Measurements from ENCODE around the gene ARHGAP22.

The ARHGAP22 gene

DNA sequence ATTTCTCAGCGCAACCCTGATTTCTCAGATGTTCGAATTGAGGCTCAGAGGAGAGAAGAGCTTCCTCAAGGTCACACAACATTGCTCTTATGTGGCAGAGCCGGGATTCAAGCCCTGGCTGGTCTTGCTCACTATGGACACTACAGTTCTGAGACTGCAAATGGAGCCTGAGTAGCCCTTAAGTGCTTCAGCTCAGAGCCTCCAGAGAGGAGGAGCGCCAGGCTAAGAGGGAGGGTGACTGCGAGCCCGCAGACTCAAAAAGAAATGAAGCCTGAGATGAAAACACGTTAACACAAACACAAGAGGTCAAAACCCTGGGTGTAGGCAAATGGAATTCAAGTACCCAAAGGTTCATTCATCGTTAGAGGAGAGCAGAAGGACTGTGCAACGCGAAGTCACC lies 13.9 kb downstream of the ARHGAP22 start:
- Histone ChIP-seq H3K4me3 (ENCODE audit: low read length in 2 of 2) (no peak overlapping the region), H3K4me1 (ENCODE audit: control insufficient read depth in 2 of 2, insufficient read depth in 2 of 2, low read length in 2 of 2) (no peaks in the 10 kb centered on the region), H3K27me3 (ENCODE audit: control insufficient read depth in 2 of 2, insufficient read depth in 2 of 2, low read length in 2 of 2) (no peaks in the 10 kb centered on the region), H3K9ac (ENCODE audit: low read depth in 1 of 2, low read length in 2 of 2) (no peak overlapping the region), H3K9me3 (ENCODE audit: control insufficient read depth in 2 of 2, low read length in 2 of 2) (no peaks in the 10 kb centered on the region), H3K27ac (ENCODE audit: low read depth in 2 of 2, low read length in 2 of 2) (no peak overlapping the region), H3K36me3 (ENCODE audit: control insufficient read depth in 2 of 2, insufficient read depth in 2 of 2, low read length in 2 of 2) (no peaks in the 10 kb centered on the region)

DNA sequence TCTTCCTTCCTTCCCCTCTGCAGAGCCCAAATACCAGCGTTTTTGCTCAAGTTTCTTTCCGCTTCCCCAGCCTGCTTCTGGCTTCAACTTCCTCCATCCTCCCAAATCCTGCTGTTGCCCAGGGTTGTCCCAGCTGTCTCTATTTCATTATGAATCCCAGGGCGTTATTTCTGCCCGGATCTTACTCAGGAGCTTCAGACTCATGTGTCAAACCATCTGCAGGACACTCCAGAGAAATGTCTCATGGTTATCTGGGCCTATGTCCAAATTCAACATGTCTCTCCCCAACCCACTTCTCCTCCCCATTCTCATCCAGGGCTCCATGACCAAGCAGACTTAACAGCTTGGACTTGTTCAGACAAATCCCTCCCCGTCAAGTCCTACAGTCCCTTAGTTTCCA lies 15.6 kb downstream of the ARHGAP22 start:
- Histone ChIP-seq H3K27ac (ENCODE audit: low read depth in 2 of 2, low read length in 2 of 2) (no peak overlapping the region), H3K9ac (ENCODE audit: low read depth in 1 of 2, low read length in 2 of 2) (no peak overlapping the region), H3K4me3 (ENCODE audit: low read length in 2 of 2) (no peak overlapping the region), H3K4me1 (ENCODE audit: control insufficient read depth in 2 of 2, insufficient read depth in 2 of 2, low read length in 2 of 2) (no peaks in the 10 kb centered on the region), H3K36me3 (ENCODE audit: control insufficient read depth in 2 of 2, insufficient read depth in 2 of 2, low read length in 2 of 2) (no peaks in the 10 kb centered on the region), H3K9me3 (ENCODE audit: control insufficient read depth in 2 of 2, low read length in 2 of 2) (no peaks in the 10 kb centered on the region), H3K27me3 (ENCODE audit: control insufficient read depth in 2 of 2, insufficient read depth in 2 of 2, low read length in 2 of 2) (no peaks in the 10 kb centered on the region)

DNA sequence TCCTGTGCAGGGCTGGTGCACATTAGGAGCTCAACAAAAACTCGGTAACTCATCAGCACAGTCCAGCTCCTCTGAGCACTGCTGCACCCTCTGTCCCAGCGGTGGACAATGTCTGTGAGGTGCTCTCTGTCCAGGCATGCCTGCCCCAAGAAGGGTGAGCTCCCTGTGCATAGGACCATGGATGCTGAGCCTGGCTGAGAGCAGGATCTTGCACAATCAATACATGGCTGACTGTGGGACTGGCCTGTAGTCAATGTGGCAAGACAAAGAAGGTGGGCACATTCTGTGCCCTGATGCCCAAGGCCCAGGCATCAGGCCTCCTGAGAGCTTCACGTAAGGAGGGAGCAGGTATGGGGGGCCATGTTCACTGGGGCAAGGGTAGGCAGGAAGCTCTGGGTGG lies 17.1 kb downstream of the ARHGAP22 start:
- Histone ChIP-seq H3K9ac (ENCODE audit: low read depth in 1 of 2, low read length in 2 of 2) (no peak overlapping the region), H3K36me3 (ENCODE audit: control insufficient read depth in 2 of 2, insufficient read depth in 2 of 2, low read length in 2 of 2) (no peaks in the 10 kb centered on the region), H3K27ac (ENCODE audit: low read depth in 2 of 2, low read length in 2 of 2) (no peak overlapping the region), H3K27me3 (ENCODE audit: control insufficient read depth in 2 of 2, insufficient read depth in 2 of 2, low read length in 2 of 2) (no peaks in the 10 kb centered on the region), H3K4me3 (ENCODE audit: low read length in 2 of 2) (no peak overlapping the region), H3K9me3 (ENCODE audit: control insufficient read depth in 2 of 2, low read length in 2 of 2) (no peaks in the 10 kb centered on the region), H3K4me1 (ENCODE audit: control insufficient read depth in 2 of 2, insufficient read depth in 2 of 2, low read length in 2 of 2) (no peaks in the 10 kb centered on the region)

DNA sequence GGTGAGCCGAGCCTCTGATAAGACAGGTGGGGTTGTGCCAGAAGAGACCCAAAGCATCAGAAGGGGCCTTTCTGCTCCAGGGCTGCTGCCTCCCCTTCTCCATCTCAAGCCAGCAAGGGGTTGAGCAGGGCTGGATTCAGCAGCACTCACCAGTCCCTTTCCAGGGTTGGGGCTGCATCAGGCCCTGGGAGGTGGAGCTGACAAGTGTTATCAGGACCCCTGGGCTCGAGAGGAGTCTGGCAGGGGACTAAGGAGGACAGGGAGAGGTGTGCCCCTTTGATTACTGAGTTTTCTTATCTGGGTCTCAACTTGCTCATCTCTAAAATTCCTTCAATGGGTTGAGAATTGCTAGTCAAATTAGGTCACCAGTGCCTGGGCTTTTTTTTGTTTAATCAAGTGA lies 17.8 kb downstream of the ARHGAP22 start:
- Histone ChIP-seq H3K4me1 (ENCODE audit: control insufficient read depth in 2 of 2, insufficient read depth in 2 of 2, low read length in 2 of 2) (no peaks in the 10 kb centered on the region), H3K27me3 (ENCODE audit: control insufficient read depth in 2 of 2, insufficient read depth in 2 of 2, low read length in 2 of 2) (no peaks in the 10 kb centered on the region), H3K9me3 (ENCODE audit: control insufficient read depth in 2 of 2, low read length in 2 of 2) (no peaks in the 10 kb centered on the region), H3K36me3 (ENCODE audit: control insufficient read depth in 2 of 2, insufficient read depth in 2 of 2, low read length in 2 of 2) (no peaks in the 10 kb centered on the region), H3K4me3 (ENCODE audit: low read length in 2 of 2) (no peak overlapping the region), H3K27ac (ENCODE audit: low read depth in 2 of 2, low read length in 2 of 2) (no peak overlapping the region), H3K9ac (ENCODE audit: low read depth in 1 of 2, low read length in 2 of 2) (no peak overlapping the region)

DNA sequence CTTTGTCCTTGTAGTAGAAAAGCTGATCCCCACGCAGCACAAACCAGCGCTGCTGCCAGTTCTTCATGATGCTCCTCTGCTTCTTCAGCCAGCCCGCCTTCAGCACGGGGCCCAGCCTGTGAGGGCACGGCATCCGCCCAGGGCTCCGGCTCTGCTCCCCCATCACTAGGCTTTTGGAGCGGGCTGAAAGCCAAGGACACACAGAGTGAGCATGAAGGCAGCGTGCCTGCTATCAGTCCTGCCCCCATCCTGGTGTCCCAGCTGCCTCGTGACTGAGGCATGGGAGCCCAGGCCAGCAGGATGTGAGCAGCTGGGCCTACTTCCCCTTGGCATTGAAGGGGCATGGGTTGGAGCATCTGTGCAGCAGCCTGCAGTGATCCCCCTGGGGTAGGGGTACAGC lies 21.9 kb downstream of the ARHGAP22 start:
- no peaks in the 10 kb centered on the region for H3K36me3 ChIP-seq (ENCODE audit: control insufficient read depth in 2 of 2, insufficient read depth in 2 of 2, low read length in 2 of 2)
- no peaks in the 10 kb centered on the region for H3K27me3 ChIP-seq (ENCODE audit: control insufficient read depth in 2 of 2, insufficient read depth in 2 of 2, low read length in 2 of 2)
- no peak overlapping the region for H3K4me3 ChIP-seq (ENCODE audit: low read length in 2 of 2)
- H3K4me1 ChIP-seq (ENCODE audit: control insufficient read depth in 2 of 2, insufficient read depth in 2 of 2, low read length in 2 of 2): no peaks in the 10 kb centered on the region
- H3K9ac ChIP-seq (ENCODE audit: low read depth in 1 of 2, low read length in 2 of 2): no peak overlapping the region
- no peaks in the 10 kb centered on the region for H3K9me3 ChIP-seq (ENCODE audit: control insufficient read depth in 2 of 2, low read length in 2 of 2)
- no peak overlapping the region for H3K27ac ChIP-seq (ENCODE audit: low read depth in 2 of 2, low read length in 2 of 2)

DNA sequence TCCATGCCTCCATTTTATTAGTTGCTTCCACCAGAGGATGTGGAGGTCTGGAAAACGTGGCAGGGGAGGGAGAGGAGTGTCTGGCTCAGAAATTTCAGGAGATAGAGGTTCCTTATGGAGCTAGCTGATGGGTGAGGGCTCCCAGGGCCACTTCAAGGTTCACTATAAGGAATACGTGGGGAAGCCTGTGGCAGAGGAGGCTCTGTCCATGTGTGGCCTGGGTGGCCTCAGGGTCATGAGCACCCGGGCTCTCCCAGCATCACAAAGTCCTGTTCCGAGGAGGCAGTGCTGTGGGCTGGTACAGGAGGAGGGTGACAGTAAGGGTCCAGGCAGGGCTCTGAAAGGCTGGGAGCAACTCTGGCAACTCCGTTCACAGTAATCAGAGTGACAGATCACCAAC lies 24.6 kb downstream of the ARHGAP22 start:
- Histone ChIP-seq H3K27me3 (ENCODE audit: control insufficient read depth in 2 of 2, insufficient read depth in 2 of 2, low read length in 2 of 2) (no peaks in the 10 kb centered on the region), H3K36me3 (ENCODE audit: control insufficient read depth in 2 of 2, insufficient read depth in 2 of 2, low read length in 2 of 2) (no peaks in the 10 kb centered on the region), H3K9ac (ENCODE audit: low read depth in 1 of 2, low read length in 2 of 2) (no peak overlapping the region), H3K27ac (ENCODE audit: low read depth in 2 of 2, low read length in 2 of 2) (no peak overlapping the region), H3K9me3 (ENCODE audit: control insufficient read depth in 2 of 2, low read length in 2 of 2) (no peaks in the 10 kb centered on the region), H3K4me1 (ENCODE audit: control insufficient read depth in 2 of 2, insufficient read depth in 2 of 2, low read length in 2 of 2) (no peaks in the 10 kb centered on the region), H3K4me3 (ENCODE audit: low read length in 2 of 2) (no peak overlapping the region)

DNA sequence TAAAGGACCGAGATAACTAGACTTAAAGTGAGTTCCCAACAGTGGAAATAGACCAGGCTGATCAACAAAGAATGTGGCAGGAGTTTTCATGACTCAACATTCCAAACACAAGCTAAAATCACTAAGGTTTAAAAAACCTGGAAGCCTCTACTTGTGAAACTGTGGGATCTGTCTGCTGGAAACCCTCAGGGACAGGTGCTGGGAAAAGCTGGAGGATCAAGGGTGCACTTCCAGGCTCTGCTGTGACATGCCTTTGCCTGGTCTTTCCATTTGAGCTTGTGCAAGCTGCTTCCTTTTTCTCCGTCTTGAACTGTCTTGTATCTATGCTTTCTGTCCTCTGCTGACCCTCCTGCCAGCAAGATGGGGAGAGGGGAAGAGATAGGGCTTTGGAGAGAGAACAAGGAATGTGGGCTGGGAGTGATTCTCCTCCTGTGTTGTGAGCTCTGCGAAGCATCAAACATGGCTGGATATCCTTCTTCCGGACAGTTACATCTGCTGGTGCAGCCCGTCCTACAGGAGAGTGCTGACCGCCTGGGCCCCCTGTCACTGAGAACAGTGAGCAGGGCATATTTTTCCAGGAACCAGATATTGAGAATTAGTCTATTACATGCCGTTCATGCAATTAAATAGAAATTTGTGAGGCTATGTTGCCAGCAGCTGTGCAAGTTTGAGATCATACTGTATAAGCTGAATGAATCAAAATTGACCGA lies 25.5 kb downstream of the ARHGAP22 start:
- Histone ChIP-seq H3K27me3 (ENCODE audit: control insufficient read depth in 2 of 2, insufficient read depth in 2 of 2, low read length in 2 of 2) (no peaks in the 10 kb centered on the region), H3K9ac (ENCODE audit: low read depth in 1 of 2, low read length in 2 of 2) (no peak overlapping the region), H3K4me1 (ENCODE audit: control insufficient read depth in 2 of 2, insufficient read depth in 2 of 2, low read length in 2 of 2) (no peaks in the 10 kb centered on the region), H3K9me3 (ENCODE audit: control insufficient read depth in 2 of 2, low read length in 2 of 2) (no peaks in the 10 kb centered on the region), H3K27ac (ENCODE audit: low read depth in 2 of 2, low read length in 2 of 2) (no peak overlapping the region), H3K4me3 (ENCODE audit: low read length in 2 of 2) (no peak overlapping the region), H3K36me3 (ENCODE audit: control insufficient read depth in 2 of 2, insufficient read depth in 2 of 2, low read length in 2 of 2) (no peaks in the 10 kb centered on the region)

DNA sequence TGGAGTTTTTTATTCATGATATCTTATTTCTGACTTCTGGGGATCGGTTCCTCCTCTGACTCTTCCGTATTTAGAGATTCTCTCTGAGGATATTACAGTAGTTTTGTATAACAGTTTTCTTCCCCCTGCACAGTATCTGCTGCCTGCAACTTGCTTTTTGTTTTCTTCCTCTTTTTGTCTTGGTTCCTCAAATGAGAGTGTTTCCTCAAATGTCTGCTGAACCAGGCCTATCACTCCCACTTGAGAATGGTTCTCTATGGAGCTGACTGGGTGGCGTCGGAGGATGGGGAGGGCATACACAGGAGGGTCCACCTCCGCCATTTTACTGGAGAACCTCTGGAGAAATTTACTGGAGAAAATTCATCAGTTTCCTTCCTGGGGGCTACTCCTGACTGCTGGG lies 27.7 kb downstream of the ARHGAP22 start:
- Histone ChIP-seq H3K9me3 (ENCODE audit: control insufficient read depth in 2 of 2, low read length in 2 of 2) (no peaks in the 10 kb centered on the region), H3K4me3 (ENCODE audit: low read length in 2 of 2) (no peak overlapping the region), H3K4me1 (ENCODE audit: control insufficient read depth in 2 of 2, insufficient read depth in 2 of 2, low read length in 2 of 2) (no peaks in the 10 kb centered on the region), H3K9ac (ENCODE audit: low read depth in 1 of 2, low read length in 2 of 2) (no peak overlapping the region), H3K27me3 (ENCODE audit: control insufficient read depth in 2 of 2, insufficient read depth in 2 of 2, low read length in 2 of 2) (no peaks in the 10 kb centered on the region), H3K27ac (ENCODE audit: low read depth in 2 of 2, low read length in 2 of 2) (peak overlapping the region in 1 of 2 donors; percentile 18), H3K36me3 (ENCODE audit: control insufficient read depth in 2 of 2, insufficient read depth in 2 of 2, low read length in 2 of 2) (no peaks in the 10 kb centered on the region)

DNA sequence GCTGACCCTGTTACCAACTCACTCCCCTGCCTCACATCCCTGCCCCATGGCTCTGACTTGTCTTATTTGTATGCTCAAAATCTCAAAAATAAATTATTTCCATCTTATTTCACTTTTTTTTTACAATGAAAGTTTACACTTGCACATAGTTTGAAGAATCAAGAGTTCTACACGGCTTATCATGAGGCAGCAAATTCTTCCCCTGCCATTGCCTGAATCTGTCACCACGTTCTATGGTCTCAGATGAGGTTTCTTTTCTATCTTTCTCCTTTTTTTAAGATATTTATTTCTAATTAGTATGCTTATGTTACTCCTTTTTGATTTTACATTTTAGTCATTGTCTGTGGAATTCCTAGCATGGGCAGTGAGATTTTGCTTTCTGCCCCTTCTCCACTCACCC lies 28.4 kb downstream of the ARHGAP22 start:
- Histone ChIP-seq H3K9me3 (ENCODE audit: control insufficient read depth in 2 of 2, low read length in 2 of 2) (no peaks in the 10 kb centered on the region), H3K27me3 (ENCODE audit: control insufficient read depth in 2 of 2, insufficient read depth in 2 of 2, low read length in 2 of 2) (no peaks in the 10 kb centered on the region), H3K4me1 (ENCODE audit: control insufficient read depth in 2 of 2, insufficient read depth in 2 of 2, low read length in 2 of 2) (no peaks in the 10 kb centered on the region), H3K9ac (ENCODE audit: low read depth in 1 of 2, low read length in 2 of 2) (no peak overlapping the region), H3K27ac (ENCODE audit: low read depth in 2 of 2, low read length in 2 of 2) (no peak overlapping the region), H3K4me3 (ENCODE audit: low read length in 2 of 2) (no peak overlapping the region), H3K36me3 (ENCODE audit: control insufficient read depth in 2 of 2, insufficient read depth in 2 of 2, low read length in 2 of 2) (no peaks in the 10 kb centered on the region)

DNA sequence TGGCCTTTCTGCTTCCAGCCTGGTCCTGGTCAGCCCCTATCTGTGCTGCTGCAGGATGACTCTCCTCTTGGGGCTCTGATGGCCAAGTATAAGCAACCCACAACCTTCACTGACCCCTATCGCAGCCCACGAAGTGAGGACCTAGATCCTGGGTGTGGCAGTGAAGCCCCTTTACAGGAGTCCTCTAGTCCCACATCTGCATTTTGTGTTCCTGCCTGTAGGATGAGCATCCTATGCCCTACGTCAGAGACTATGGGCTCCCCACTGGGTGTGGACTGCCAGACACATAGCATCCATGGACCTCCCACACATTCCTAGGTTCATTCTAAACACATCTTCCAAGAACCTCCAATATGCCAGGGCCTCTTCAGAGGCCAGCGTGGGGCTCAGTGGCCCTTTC lies 29.0 kb downstream of the ARHGAP22 start:
- no peak overlapping the region for H3K27ac ChIP-seq (ENCODE audit: low read depth in 2 of 2, low read length in 2 of 2)

More for the DNA sequence above, 29.0 kb downstream of the ARHGAP22 start:
- Histone ChIP-seq H3K9ac (ENCODE audit: low read depth in 1 of 2, low read length in 2 of 2) (no peak overlapping the region), H3K4me1 (ENCODE audit: control insufficient read depth in 2 of 2, insufficient read depth in 2 of 2, low read length in 2 of 2) (no peaks in the 10 kb centered on the region), H3K9me3 (ENCODE audit: control insufficient read depth in 2 of 2, low read length in 2 of 2) (no peaks in the 10 kb centered on the region), H3K27me3 (ENCODE audit: control insufficient read depth in 2 of 2, insufficient read depth in 2 of 2, low read length in 2 of 2) (no peaks in the 10 kb centered on the region), H3K36me3 (ENCODE audit: control insufficient read depth in 2 of 2, insufficient read depth in 2 of 2, low read length in 2 of 2) (no peaks in the 10 kb centered on the region), H3K4me3 (ENCODE audit: low read length in 2 of 2) (no peak overlapping the region)
